Astrocyte of the spinal cord (primary cell): ENCODE measurements around the gene ZNF124.
"Not testable (repeated sequence)": the region's sequence is repeated elsewhere in the genome, so short reads cannot be mapped to it uniquely, and the experiment has no call there.

Experiments
- DNase-seq: peaks from one replicate; pipeline ENCODE4 v3.0.0; 2011; ENCODE audit warnings: low read depth, low spot score
- H3K4me3 ChIP-seq: 2 replicates; pipeline ENCODE4 v1.5.1; 2011; ENCODE audit warnings: low read depth, mild to moderate bottlenecking, low read length, moderate library complexity
- CTCF ChIP-seq: IDR thresholded peaks from 2 replicates; pipeline ENCODE4 v1.5.1; 2012; ENCODE audit warnings: low read depth, mild to moderate bottlenecking, low read length, inconsistent platforms
- in situ Hi-C: cut with HindIII; loops from 2 replicates; pipeline ENCODE4 v1.10.0; 2017; ENCODE audit warnings: low sequenced_read_pairs

ZNF124 gene

GRCh38 chr1:247175458-247175857, 3.6 kb upstream of the ZNF124 start:
- no peak for TF ChIP-seq CTCF
- DNase-seq: no peak
- in situ Hi-C loops: no loop called here
- no peak overlapping the region for H3K4me3 ChIP-seq

GRCh38 chr1:247173431-247173830, 1.6 kb upstream of the ZNF124 start:
- no peak overlapping the region for H3K4me3 ChIP-seq
- DNase-seq: no peak
- in situ Hi-C loops: no loop called here
- no peak for TF ChIP-seq CTCF

- TF ChIP-seq CTCF: no peak
- in situ Hi-C loops: no loop called here
- no peak overlapping the region for H3K4me3 ChIP-seq
- DNase-seq: no peak
These were observed 1.2 kb upstream of the ZNF124 start for GRCh38 chr1:247172996-247173395.

- H3K4me3 ChIP-seq, in situ Hi-C loops, DNase-seq: not testable (repeated sequence)
These were observed 377 bp downstream of the ZNF124 start for GRCh38 chr1:247171443-247171842.

GRCh38 chr1:247165674-247166073, 6.1 kb downstream of the ZNF124 start:
- in situ Hi-C loops: no loop called here

GRCh38 chr1:247164694-247165093, 7.1 kb downstream of the ZNF124 start:
- no peak for DNase-seq
- in situ Hi-C loops: no loop called here
- no peak overlapping the region for H3K4me3 ChIP-seq
- no peak for TF ChIP-seq CTCF

More at GRCh38 chr1:247165674-247166073, 6.1 kb downstream of the ZNF124 start:
- TF ChIP-seq CTCF: no peak
- no peak overlapping the region for H3K4me3 ChIP-seq
- DNase-seq: no peak

GRCh38 chr1:247156787-247157232, 15.0 kb downstream of the ZNF124 start:
- in situ Hi-C loops: no loop called here
- no peak overlapping the region for H3K4me3 ChIP-seq
- TF ChIP-seq CTCF: no peak
- peak; percentile 5 for DNase-seq
